Progenitor cell of endocrine pancreas (in vitro differentiated cells): ENCODE results near the gene TEAD1. TPM values are rescaled to one million over a fixed set of nuclear protein-coding genes. Genes with fewer than 3 reads are reported as not detected.

Experiments used
- DNase-seq: peaks from one replicate; pipeline ENCODE4 v3.0.0; 2021; ENCODE audit warnings: low spot score; ENCODE audit not compliant: unreplicated experiment
- H3K27ac Mint-ChIP-seq: 2 replicates; pipeline ENCODE4 v1.8.0; 2021; ENCODE audit warnings: mild to moderate bottlenecking, moderate library complexity, mixed read lengths
- H3K27me3 Mint-ChIP-seq: 2 replicates; pipeline ENCODE4 v1.8.0; 2021; ENCODE audit warnings: mixed read lengths
- H3K36me3 Mint-ChIP-seq: 2 replicates; pipeline ENCODE4 v1.8.0; 2022; ENCODE audit warnings: mixed read lengths; ENCODE audit not compliant: insufficient read depth
- H3K4me1 Mint-ChIP-seq: 2 replicates; pipeline ENCODE4 v1.8.0; 2021; ENCODE audit warnings: low read depth, mixed read lengths
- H3K4me3 Mint-ChIP-seq: 2 replicates; pipeline ENCODE4 v1.8.0; 2021; ENCODE audit warnings: low read depth, mild to moderate bottlenecking, moderate library complexity, mixed read lengths
- H3K9me3 Mint-ChIP-seq: 2 replicates; pipeline ENCODE4 v1.8.0; 2021; ENCODE audit warnings: low read depth, mixed read lengths
- CTCF ChIP-seq: fragments of 200-600 bp; sonication (generic); IDR thresholded peaks from one replicate; pipeline ENCODE4 v1.5.0; 2021; ENCODE audit warnings: antibody characterized with exemption, mild to moderate bottlenecking; ENCODE audit not compliant: unreplicated experiment
- total RNA-seq: library from RNA; stranded (reverse); gene quantifications from 2 replicates; pipeline ENCODE4 v1.2.1, GENCODE V29; 2021

Gene TEAD1
- total RNA-seq, 1 donor from 2014 or later: 92.4 TPM

GRCh38 chr11:12905435-12905834 is 231.2 kb downstream of the TEAD1 start:
- DNase-seq: no peak
- no peak overlapping the region for H3K27ac Mint-ChIP-seq
- TF ChIP-seq CTCF: no peak
- no peak overlapping the region for H3K4me3 Mint-ChIP-seq
- H3K9me3 Mint-ChIP-seq: no peaks in the 10 kb centered on the region
- peaks cover 21% of the 10 kb centered on the region for H3K36me3 Mint-ChIP-seq
- H3K4me1 Mint-ChIP-seq: no peaks in the 10 kb centered on the region
- no peaks in the 10 kb centered on the region for H3K27me3 Mint-ChIP-seq

GRCh38 chr11:12906501-12906900 is 232.3 kb downstream of the TEAD1 start:
- no peak overlapping the region for H3K27ac Mint-ChIP-seq
- H3K4me3 Mint-ChIP-seq: no peak overlapping the region
- TF ChIP-seq CTCF: no peak
- H3K27me3 Mint-ChIP-seq: no peaks in the 10 kb centered on the region
- H3K9me3 Mint-ChIP-seq: no peaks in the 10 kb centered on the region
- DNase-seq: no peak
- peaks cover 21% of the 10 kb centered on the region for H3K36me3 Mint-ChIP-seq
- peaks cover 6% of the 10 kb centered on the region for H3K4me1 Mint-ChIP-seq

GRCh38 chr11:12909879-12910278 is 235.7 kb downstream of the TEAD1 start:
- peaks cover 16% of the 10 kb centered on the region for H3K36me3 Mint-ChIP-seq
- peak overlapping the region; percentile 65 for H3K27ac Mint-ChIP-seq
- DNase-seq: no peak
- TF ChIP-seq CTCF: no peak
- no peak overlapping the region for H3K4me3 Mint-ChIP-seq
- peaks cover 11% of the 10 kb centered on the region for H3K4me1 Mint-ChIP-seq
- no peaks in the 10 kb centered on the region for H3K27me3 Mint-ChIP-seq
- H3K9me3 Mint-ChIP-seq: no peaks in the 10 kb centered on the region

GRCh38 chr11:12914400-12914912 is 240.2 kb downstream of the TEAD1 start:
- Mint-ChIP-seq H3K9me3 (no peaks in the 10 kb centered on the region), H3K27ac (no peak overlapping the region)

GRCh38 chr11:12915093-12915492 is 240.9 kb downstream of the TEAD1 start:
- Mint-ChIP-seq H3K4me1 (peaks cover 11% of the 10 kb centered on the region), H3K27ac (peak overlapping the region; percentile 82), H3K9me3 (no peaks in the 10 kb centered on the region), H3K27me3 (no peaks in the 10 kb centered on the region), H3K4me3 (no peak overlapping the region), H3K36me3 (peaks cover 10% of the 10 kb centered on the region)
- TF ChIP-seq CTCF: no peak
- no peak for DNase-seq

More at GRCh38 chr11:12914400-12914912, 240.2 kb downstream of the TEAD1 start:
- Mint-ChIP-seq H3K27me3 (no peaks in the 10 kb centered on the region), H3K4me3 (no peak overlapping the region), H3K36me3 (peaks cover 10% of the 10 kb centered on the region), H3K4me1 (peaks cover 11% of the 10 kb centered on the region)
- TF ChIP-seq CTCF: peak; percentile 82
- peak; percentile 61 for DNase-seq
